A673 (cell line): ENCODE data around the gene DGKD.

Experiments used
- EZH2 ChIP-seq: fragments of 200-600 bp; sonication (generic); IDR thresholded peaks from 2 replicates; pipeline ENCODE4 v1.6.1; 2017; ENCODE audit warnings: borderline replicate concordance, low read depth, mild to moderate bottlenecking, mixed read lengths, antibody characterized with exemption, low read length; ENCODE audit not compliant: poor library complexity, severe bottlenecking
- TF ChIP-seq, protein P1 (sequence below): fragments of 300-800, 200-600 bp; sonication (generic); conservative IDR thresholded peaks from 2 replicates; pipeline ENCODE4 v1.5.1; 2017; ENCODE audit warnings: low read depth, mild to moderate bottlenecking, antibody characterized with exemption, low read length, moderate library complexity, mixed read lengths

DNA sequence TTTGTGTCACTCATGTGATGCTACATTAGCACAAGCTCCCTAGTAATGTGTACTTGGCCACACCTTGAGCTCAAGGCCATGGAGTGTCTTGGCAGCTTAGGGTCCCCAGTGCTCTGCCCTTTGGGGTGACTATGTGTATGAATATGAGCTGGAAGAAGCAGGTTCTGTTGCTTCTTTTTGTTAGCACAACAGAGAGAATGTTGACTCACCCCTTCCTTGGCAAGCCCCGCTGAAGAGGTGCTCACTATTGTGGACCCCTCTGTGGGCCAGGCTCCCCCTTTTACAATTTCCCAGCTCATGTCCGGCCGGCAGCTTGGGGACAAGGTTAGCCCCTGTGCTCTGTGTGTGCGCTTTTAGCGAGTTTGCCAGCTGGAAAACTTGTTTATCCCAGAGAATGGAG, 48.1 kb downstream of the DGKD start:
- TF ChIP-seq, protein P1, sequence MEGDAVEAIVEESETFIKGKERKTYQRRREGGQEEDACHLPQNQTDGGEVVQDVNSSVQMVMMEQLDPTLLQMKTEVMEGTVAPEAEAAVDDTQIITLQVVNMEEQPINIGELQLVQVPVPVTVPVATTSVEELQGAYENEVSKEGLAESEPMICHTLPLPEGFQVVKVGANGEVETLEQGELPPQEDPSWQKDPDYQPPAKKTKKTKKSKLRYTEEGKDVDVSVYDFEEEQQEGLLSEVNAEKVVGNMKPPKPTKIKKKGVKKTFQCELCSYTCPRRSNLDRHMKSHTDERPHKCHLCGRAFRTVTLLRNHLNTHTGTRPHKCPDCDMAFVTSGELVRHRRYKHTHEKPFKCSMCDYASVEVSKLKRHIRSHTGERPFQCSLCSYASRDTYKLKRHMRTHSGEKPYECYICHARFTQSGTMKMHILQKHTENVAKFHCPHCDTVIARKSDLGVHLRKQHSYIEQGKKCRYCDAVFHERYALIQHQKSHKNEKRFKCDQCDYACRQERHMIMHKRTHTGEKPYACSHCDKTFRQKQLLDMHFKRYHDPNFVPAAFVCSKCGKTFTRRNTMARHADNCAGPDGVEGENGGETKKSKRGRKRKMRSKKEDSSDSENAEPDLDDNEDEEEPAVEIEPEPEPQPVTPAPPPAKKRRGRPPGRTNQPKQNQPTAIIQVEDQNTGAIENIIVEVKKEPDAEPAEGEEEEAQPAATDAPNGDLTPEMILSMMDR: no peak
- TF ChIP-seq EZH2: no peak
